ENCODE data around the gene ADAMTS18.
"Not testable (repeated sequence)": the region's sequence is repeated elsewhere in the genome, so short reads cannot be mapped to it uniquely, and the experiment has no call there.

The ADAMTS18 gene

GRCh38 chr16:77250400-77250799 is 184.4 kb downstream of the ADAMTS18 start:
- Histone ChIP-seq H3K27me3 (ENCODE audit: control insufficient read depth, insufficient read depth, low read length) (no peaks in the 10 kb centered on the region), H3K4me1 (ENCODE audit: control insufficient read depth, insufficient read depth, low read length) (no peaks in the 10 kb centered on the region), H3K9me3 (ENCODE audit: control insufficient read depth, insufficient read depth, low read depth, low read length) (no peaks in the 10 kb centered on the region), H3K27ac (ENCODE audit: low read depth, low read length) (no peak overlapping the region), H3K36me3 (ENCODE audit: control insufficient read depth, insufficient read depth, low read length) (no peaks in the 10 kb centered on the region), H3K4me3 (ENCODE audit: low read depth, low read length) (no peak overlapping the region), H3K9ac (ENCODE audit: low read length) (no peak overlapping the region)

DNA sequence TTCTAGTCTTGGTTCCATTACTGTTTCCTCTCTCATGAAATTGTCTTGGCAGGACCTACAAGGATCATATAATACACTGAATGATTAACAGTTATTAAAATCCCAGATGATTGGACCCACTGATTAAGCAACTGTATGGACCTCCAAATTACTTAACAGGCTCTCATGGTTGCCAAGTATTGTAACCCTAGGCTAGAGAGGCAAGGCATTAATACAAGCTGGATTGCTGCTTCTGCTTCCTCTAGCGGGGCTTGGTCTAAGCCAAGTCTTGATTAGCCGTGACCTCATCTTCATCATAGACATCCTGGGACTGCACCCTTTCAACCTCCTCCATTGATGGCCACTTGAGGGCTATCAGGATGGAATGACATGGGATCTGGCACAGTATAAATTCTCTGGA is 188.7 kb downstream of the ADAMTS18 start:
- H3K27ac ChIP-seq (ENCODE audit: low read depth, low read length): no peak overlapping the region
- H3K4me1 ChIP-seq (ENCODE audit: control insufficient read depth, insufficient read depth, low read length): no peaks in the 10 kb centered on the region
- no peak overlapping the region for H3K4me3 ChIP-seq (ENCODE audit: low read depth, low read length)
- no peaks in the 10 kb centered on the region for H3K27me3 ChIP-seq (ENCODE audit: control insufficient read depth, insufficient read depth, low read length)
- H3K9me3 ChIP-seq (ENCODE audit: control insufficient read depth, insufficient read depth, low read depth, low read length): no peaks in the 10 kb centered on the region
- H3K36me3 ChIP-seq (ENCODE audit: control insufficient read depth, insufficient read depth, low read length): no peaks in the 10 kb centered on the region
- no peak overlapping the region for H3K9ac ChIP-seq (ENCODE audit: low read length)

DNA sequence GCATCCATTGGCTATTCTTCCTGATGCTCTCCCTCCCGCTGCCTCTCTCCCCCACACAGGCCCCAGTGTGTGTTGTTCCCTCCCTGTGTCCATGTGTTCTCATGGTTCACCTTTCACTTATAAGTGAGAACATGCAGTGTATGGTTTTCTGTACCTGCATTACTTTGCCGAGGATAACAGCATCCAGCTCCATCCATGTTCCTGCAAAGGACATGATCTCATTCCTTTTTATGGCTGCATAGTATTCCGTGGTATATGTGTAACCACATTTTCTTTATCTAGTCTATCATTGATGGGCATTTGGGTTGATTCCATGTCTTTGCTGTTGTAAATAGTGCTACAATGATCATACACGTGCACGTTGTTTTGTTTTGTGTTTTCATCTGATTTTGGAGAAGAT is 192.4 kb downstream of the ADAMTS18 start:
- H3K9ac ChIP-seq (ENCODE audit: low read length); H3K27me3 ChIP-seq (ENCODE audit: control insufficient read depth, insufficient read depth, low read length); H3K4me3 ChIP-seq (ENCODE audit: low read depth, low read length); H3K36me3 ChIP-seq (ENCODE audit: control insufficient read depth, insufficient read depth, low read length); H3K27ac ChIP-seq (ENCODE audit: low read depth, low read length); H3K9me3 ChIP-seq (ENCODE audit: control insufficient read depth, insufficient read depth, low read depth, low read length): not testable (repeated sequence)
- peaks cover 20% of the 10 kb centered on the region for H3K4me1 ChIP-seq (ENCODE audit: control insufficient read depth, insufficient read depth, low read length)

DNA sequence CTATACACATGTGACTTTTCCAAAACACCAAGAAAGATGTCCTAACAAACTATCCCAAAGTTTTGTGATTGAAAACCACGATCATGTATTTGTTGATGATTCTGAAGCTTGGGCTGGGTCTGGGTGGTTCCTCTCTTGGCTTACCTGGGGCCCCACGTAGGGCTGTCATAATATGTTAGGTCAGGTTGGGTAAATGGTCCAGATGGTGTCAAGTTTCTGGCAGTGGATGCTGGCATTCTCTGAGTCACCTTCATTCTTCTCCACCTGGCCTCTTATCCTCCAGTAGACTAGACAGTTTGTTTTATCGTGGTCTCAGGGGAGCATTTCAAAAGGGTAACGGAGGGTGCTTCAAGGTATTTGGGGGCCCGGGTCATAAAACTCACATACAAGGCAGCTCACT is 196.2 kb downstream of the ADAMTS18 start:
- H3K27me3 ChIP-seq (ENCODE audit: control insufficient read depth, insufficient read depth, low read length): 0 out of 2 replicates have a peak, but pooled peaks cover 5% of the 10 kb centered on the region
- no peak overlapping the region for H3K9ac ChIP-seq (ENCODE audit: low read length)
- H3K36me3 ChIP-seq (ENCODE audit: control insufficient read depth, insufficient read depth, low read length): no peaks in the 10 kb centered on the region
- H3K4me3 ChIP-seq (ENCODE audit: low read depth, low read length): no peak overlapping the region
- peaks cover 29% of the 10 kb centered on the region for H3K4me1 ChIP-seq (ENCODE audit: control insufficient read depth, insufficient read depth, low read length)
- no peaks in the 10 kb centered on the region for H3K9me3 ChIP-seq (ENCODE audit: control insufficient read depth, insufficient read depth, low read depth, low read length)
- H3K27ac ChIP-seq (ENCODE audit: low read depth, low read length): no peak overlapping the region

GRCh38 chr16:77236063-77236511 is 198.7 kb downstream of the ADAMTS18 start:
- Histone ChIP-seq H3K36me3 (ENCODE audit: control insufficient read depth, insufficient read depth, low read length) (no peaks in the 10 kb centered on the region), H3K4me3 (ENCODE audit: low read depth, low read length) (no peak overlapping the region)

GRCh38 chr16:77234611-77235010 is 200.2 kb downstream of the ADAMTS18 start:
- 0 out of 2 replicates have a peak, but pooled peaks cover 5% of the 10 kb centered on the region for H3K27me3 ChIP-seq (ENCODE audit: control insufficient read depth, insufficient read depth, low read length)
- no peaks in the 10 kb centered on the region for H3K9me3 ChIP-seq (ENCODE audit: control insufficient read depth, insufficient read depth, low read depth, low read length)
- H3K27ac ChIP-seq (ENCODE audit: low read depth, low read length): no peak overlapping the region
- no peaks in the 10 kb centered on the region for H3K36me3 ChIP-seq (ENCODE audit: control insufficient read depth, insufficient read depth, low read length)
- no peak overlapping the region for H3K9ac ChIP-seq (ENCODE audit: low read length)
- H3K4me3 ChIP-seq (ENCODE audit: low read depth, low read length): no peak overlapping the region; the same call in 1 of the 2 replicates
- H3K4me1 ChIP-seq (ENCODE audit: control insufficient read depth, insufficient read depth, low read length): peaks cover 29% of the 10 kb centered on the region

More at GRCh38 chr16:77236063-77236511, 198.7 kb downstream of the ADAMTS18 start:
- Histone ChIP-seq H3K27me3 (ENCODE audit: control insufficient read depth, insufficient read depth, low read length) (0 out of 2 replicates have a peak, but pooled peaks cover 5% of the 10 kb centered on the region), H3K27ac (ENCODE audit: low read depth, low read length) (no peak overlapping the region), H3K9me3 (ENCODE audit: control insufficient read depth, insufficient read depth, low read depth, low read length) (no peaks in the 10 kb centered on the region), H3K4me1 (ENCODE audit: control insufficient read depth, insufficient read depth, low read length) (peaks cover 29% of the 10 kb centered on the region), H3K9ac (ENCODE audit: low read length) (no peak overlapping the region)

GRCh38 chr16:77233799-77234519 is 200.9 kb downstream of the ADAMTS18 start:
- no peak overlapping the region for H3K4me3 ChIP-seq (ENCODE audit: low read depth, low read length)
- no peak overlapping the region for H3K9ac ChIP-seq (ENCODE audit: low read length)
- 0 out of 2 replicates have a peak, but pooled peaks cover 5% of the 10 kb centered on the region for H3K27me3 ChIP-seq (ENCODE audit: control insufficient read depth, insufficient read depth, low read length)
- H3K4me1 ChIP-seq (ENCODE audit: control insufficient read depth, insufficient read depth, low read length): peaks cover 24% of the 10 kb centered on the region
- H3K27ac ChIP-seq (ENCODE audit: low read depth, low read length): no peak overlapping the region
- H3K36me3 ChIP-seq (ENCODE audit: control insufficient read depth, insufficient read depth, low read length): no peaks in the 10 kb centered on the region
- no peaks in the 10 kb centered on the region for H3K9me3 ChIP-seq (ENCODE audit: control insufficient read depth, insufficient read depth, low read depth, low read length)

Data from HUES6 (cell line).